Stimulated activated CD4-positive, alpha-beta T cell treated with anti-CD3 and anti-CD28 coated beads, Interleukin-2, amount 100 ng/mL, for 48 hours (primary cell): ENCODE results near the gene MCC.

Experiments
- DNase-seq, 2 donors: peaks; one replicate each; pipeline ENCODE4 v3.0.0-alpha.2; 2020

Gene MCC

GRCh38 chr5:113166261-113166660 is 322.0 kb downstream of the MCC start:
- DNase-seq: no peak

DNA sequence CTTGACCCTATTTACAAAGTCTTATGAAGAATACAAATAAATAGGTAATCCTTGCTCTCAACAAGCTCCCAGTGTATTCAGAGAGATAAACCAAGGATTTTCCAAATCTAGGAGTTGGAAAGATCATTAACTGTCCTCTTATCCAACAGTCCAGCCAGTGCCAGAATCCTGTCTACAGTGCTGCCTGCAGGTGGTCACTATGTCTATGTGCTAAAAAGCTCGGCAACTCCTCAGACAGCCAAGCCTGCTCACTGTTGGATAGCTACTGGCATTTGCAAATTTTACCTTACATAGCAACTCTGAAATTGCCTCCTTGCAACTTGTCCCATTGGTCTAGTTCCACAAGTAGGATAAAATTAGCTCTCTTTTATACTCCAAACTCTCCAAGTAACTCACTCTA is 324.2 kb downstream of the MCC start:
- DNase-seq: no peak

- no peak for DNase-seq
Observed at GRCh38 chr5:113163328-113163727, 324.9 kb downstream of the MCC start.

GRCh38 chr5:113162770-113163169 is 325.5 kb downstream of the MCC start:
- DNase-seq: no peak

- DNase-seq: no peak
Observed at GRCh38 chr5:113162208-113162607, 326.0 kb downstream of the MCC start.

DNA sequence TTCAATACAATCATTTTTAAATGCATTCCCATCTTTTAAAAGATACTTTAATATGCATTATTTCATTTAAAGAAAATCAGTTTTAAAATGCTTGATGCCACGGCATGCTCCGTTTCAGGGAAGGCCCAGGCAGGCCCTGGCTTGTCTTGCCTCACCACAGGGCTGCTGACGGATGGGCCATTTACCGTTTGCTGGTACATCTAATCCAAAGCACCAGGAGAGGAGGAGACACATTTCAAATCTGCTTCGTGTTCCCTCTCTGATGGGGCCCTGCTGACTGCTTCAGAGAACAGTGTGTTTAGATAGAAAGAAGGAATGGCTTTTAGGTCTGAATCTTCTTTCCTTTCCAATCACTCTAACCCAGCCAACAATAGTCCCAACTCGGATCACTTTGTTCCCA is 326.4 kb downstream of the MCC start:
- no peak for DNase-seq

- no peak for DNase-seq
Observed at GRCh38 chr5:113157886-113158285, 330.4 kb downstream of the MCC start.

DNA sequence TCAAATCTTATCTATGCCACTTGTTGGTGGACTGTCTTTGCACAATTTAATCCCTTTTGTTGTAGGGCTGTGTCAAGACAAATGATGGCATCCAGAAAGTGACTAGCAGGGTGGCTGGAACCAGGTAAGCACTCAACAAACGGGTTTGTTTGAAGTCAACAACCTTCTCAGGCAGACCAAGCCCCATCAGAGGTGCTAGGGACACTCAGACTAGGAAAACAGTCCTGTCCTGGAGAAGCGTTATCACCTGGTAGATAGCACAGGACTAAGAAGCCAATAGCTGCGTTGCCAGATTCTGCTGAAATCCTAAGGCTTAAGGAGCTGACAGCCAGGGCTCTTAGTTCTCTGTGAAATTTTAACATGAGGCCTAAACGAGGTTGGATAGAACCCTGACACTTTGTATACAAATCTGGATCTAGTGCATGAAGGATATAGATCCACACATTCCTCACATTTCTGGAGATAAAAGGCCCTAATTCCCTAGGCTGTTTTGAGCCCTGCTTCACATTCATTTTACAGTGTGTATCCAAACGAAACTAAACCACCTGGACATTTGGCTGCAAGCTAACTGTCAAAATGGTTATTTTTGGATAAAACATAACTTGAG is 331.9 kb downstream of the MCC start:
- no peak for DNase-seq

DNA sequence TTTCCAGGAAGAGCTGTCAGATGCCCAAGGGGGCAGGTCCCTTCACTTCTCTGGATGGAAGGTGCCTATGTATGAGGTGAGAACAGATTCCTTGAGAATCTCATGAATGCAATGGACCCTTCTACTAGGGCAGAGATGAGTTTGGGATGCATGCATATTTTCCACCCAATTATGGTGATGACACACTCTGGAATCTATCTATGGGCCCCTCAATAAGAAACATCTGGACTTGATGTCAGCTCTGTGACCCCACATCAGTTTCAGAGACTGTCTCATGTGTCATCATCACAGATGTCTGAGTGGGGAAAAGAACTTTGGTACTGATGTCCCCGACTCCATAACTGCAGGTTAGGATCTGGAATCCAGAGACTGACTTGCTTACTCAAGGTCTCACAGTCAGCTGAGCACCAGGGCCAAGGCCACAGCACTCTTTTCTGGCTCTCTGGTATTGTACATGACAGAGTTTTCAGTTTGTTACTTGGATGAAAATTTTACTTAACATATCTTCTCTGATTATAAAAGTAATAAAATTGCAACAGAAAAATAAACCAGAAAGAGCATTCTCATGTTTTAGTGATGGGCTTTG is 334.6 kb downstream of the MCC start:
- DNase-seq: no peak

GRCh38 chr5:113152380-113152740 is 335.9 kb downstream of the MCC start:
- no peak for DNase-seq

DNA sequence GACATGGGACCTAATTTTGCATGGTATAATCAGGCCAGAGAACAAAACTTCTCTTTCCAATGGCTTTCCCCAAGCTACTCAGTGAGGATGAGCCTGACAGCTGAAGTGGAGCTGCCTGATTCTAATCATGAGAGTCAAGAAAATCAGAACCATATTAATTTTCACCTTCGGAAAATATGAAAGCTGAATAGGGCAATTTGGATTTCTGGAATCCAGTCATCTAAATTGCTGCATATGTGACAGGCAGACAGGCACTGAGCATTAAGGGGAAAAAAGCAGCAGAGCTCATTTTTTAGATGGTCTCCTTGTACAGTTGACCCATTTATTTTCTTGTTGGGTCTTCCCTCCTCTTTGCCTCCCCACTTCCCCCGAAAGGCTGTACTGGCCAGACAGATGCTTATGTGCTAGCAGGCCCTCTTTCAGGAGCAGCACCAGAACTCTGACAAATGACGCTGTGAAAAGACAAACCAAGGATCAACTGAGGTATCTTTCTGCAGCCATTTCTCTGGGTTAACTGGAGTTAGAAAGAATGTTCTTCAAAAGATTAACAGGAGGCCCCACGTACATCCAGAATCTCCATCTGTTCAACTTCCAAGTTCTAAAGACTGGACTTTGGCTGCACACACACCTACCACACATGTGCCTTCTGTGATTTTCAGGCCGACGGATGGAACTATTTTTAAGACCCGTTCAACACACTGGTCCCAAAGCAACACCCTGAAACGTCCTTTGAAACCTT is 336.4 kb downstream of the MCC start:
- no peak for DNase-seq

DNA sequence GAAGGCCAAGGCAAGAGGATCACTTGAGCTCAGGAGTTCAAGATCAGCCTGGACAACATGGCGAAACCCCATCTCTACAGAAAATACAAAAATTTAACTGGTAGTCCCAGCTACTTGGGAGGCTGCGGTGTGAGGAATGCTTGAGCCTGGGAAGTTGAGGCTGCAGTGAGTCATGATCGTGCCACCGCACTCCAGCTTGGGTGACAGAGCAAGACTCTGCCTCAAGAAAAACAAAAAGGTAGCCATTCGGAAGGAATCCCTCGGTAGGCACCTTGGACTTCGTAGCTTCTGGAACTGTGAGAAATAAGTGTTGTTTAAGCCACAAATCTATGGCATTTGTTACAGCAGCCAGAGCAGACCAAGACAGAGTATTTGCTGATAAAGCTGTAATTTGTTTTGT is 337.4 kb downstream of the MCC start:
- DNase-seq: no peak

DNA sequence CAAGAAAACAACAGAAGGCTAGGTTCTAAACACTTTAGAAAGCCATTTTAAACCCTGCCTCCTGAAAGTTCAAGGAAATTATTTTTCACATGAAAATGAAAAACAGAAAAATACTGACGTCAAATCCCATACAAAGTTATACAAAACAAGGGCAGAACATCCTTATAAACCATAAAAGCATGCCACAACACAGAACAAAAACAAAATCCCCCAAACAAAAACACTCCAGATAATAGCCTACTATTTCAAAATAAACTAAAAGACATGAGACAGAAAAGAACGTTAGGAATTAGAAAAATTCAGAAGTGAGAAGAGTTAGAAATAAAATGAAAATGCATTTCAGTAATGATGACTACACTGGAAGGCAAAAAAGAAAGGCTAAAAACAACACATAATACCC is 338.0 kb downstream of the MCC start:
- DNase-seq: no peak

GRCh38 chr5:113147537-113147936 is 340.7 kb downstream of the MCC start:
- no peak for DNase-seq

- no peak for DNase-seq
Observed at GRCh38 chr5:113147101-113147508, 341.1 kb downstream of the MCC start.

- no peak for DNase-seq
Observed at GRCh38 chr5:113145757-113146387, 342.4 kb downstream of the MCC start.

DNA sequence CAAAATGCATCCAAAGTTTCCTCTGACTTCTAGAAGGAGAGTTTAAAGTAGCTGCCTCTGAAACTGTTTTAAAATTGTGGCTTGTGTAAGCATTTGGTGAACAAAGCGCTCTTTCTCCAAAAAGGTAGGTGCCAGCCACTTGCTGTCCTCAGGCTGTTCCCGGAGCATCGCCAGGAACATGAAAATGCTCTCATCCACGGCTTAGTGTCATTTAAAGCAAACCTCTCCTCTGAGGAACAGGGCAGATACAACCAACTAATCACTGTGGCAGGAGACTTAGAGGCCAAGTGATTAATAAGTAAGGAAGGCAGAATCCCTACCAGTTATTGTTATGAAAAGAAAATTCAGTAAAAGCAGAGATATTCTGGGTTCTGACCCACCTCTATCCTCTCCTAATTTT is 346.1 kb downstream of the MCC start:
- no peak for DNase-seq

DNA sequence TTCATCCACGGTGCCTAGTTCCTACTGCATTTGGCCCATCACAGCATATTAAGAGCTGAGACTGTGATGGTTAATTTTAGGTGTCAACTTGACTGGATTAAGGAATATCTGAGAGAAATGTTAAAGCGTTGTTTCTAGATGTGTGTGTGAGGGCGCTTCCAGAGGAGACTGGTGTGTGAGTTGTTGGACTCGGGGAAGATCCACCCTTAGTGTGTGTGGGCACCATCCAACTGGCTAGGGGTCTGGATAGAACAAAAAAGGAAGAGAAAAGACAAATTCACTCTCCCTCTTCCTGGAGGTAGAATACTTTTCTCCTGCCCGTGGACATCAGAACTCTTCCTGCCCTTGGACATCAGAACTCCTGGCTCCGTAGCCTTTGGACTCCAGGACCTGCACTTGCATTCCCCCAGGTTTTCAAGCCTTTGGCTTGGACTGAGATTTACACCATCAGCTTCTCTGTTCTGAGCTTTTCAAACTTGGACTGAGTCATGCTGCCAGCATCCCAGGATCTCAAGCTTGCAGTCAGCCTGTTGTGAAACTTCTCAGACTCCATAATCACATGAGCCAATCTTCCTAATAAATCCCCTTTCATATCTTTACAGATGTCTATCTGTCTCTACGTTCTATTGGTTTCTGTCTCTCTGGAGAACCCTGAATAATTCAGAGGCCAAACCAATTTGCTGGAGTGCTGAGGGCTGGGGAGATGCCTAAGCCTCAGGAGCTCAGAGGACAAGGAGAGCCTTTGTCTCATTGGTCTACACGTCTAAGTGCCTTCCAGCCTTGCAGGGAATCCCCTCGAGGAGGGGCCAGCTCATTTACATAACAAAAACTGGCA is 347.2 kb downstream of the MCC start:
- DNase-seq: no peak

GRCh38 chr5:113133211-113133975 is 354.9 kb downstream of the MCC start:
- DNase-seq: no peak

DNA sequence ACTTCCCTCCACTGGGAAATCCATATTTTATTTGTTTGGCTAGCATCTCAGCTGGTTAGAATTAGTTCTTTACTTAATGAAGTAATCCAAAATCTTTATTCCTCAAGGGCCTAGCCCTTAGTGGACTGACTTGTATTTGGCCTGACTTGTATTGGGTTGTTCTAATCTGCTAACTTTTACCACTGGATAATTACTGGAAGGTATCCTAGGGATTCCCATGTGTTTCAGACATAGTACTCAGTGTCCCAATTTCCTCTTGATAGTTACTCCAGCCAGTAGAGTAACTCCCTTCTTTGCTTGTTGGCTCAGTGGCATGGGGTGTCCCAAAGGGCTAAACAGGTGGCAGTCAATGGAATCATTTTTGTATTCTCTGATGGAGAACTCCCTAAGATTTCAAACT is 355.7 kb downstream of the MCC start:
- no peak for DNase-seq

- DNase-seq: no peak
Observed at GRCh38 chr5:113128641-113129330, 359.5 kb downstream of the MCC start.

DNA sequence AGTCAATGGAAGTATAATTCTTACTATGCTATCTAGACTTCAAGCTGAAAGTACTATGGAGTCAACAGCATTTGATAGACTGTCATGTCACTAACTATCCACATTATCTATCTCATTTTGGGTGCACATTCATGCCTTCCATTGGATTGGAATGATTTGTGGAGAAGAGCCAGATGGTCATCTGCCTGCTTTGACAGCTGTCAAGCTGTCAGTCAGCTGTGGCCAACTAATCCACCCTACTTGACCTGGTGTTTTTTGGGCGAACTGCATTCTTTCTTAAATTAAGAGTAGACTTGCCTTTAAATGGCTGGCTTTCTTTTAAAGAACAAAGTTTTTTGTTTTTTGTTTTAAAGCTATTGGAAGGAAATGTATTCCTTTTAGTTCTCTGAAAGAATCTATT is 360.2 kb downstream of the MCC start:
- no peak for DNase-seq
